Transverse colon (tissue), 4 donors: Measurements from ENCODE around the gene TEDC1. TPM values are rescaled to one million over a fixed set of nuclear protein-coding genes. Genes with fewer than 3 reads are reported as not detected.
A peak's percentile ranks its signal among the peaks of the same experiment; 100 is the strongest.

Experiments
- DNase-seq: peaks from one replicate; pipeline ENCODE4 v3.0.0-alpha.2; 2019
- H3K27ac ChIP-seq, 4 donors: fragments of 200-600 bp; sonication (generic); 2 replicates each; pipeline ENCODE4 v1.5.1; 2016 to 2018; ENCODE audit warnings: inconsistent platforms in 4 of 4
- H3K27me3 ChIP-seq: fragments of 200-600 bp; sonication (generic); 2 replicates; pipeline ENCODE4 v1.5.1; 2017; ENCODE audit warnings: inconsistent platforms
- H3K36me3 ChIP-seq, 4 donors: fragments of 200-600 bp; sonication (generic); 2 replicates each; pipeline ENCODE4 v1.5.1; 2017 to 2019; ENCODE audit warnings: inconsistent platforms in 4 of 4
- H3K4me1 ChIP-seq, 4 donors: fragments of 200-600 bp; sonication (generic); 2 replicates each; pipeline ENCODE4 v1.5.1; 2017 to 2020; ENCODE audit warnings: inconsistent platforms in 4 of 4
- H3K4me3 ChIP-seq, 4 donors: fragments of 200-600 bp; sonication (generic); 1 replicate in 1 of 4; 2 replicates in 3 of 4; pipeline versions ENCODE4 v1.5.1 to v1.6.1; 2017 to 2019; ENCODE audit warnings: inconsistent platforms in 4 of 4
- H3K9me3 ChIP-seq, 2 donors: fragments of 200-600 bp; sonication (generic); 2 replicates each; pipeline ENCODE4 v1.5.1; 2017 to 2019; ENCODE audit warnings: inconsistent platforms in 2 of 2
- CTCF ChIP-seq, 5 experiments: fragments of 200-600 bp in 3 of 5; fragments of 450-650 bp in 2 of 5; sonication (generic) in 3 of 5; IDR thresholded peaks; 1 replicate in 2 of 5; 2 replicates in 3 of 5; pipeline ENCODE4 v1.5.1; 2016 to 2017; ENCODE audit warnings: antibody characterized with exemption in 5 of 5, inconsistent platforms in 3 of 5, mild to moderate bottlenecking in 2 of 5, moderate library complexity in 1 of 5
- EP300 ChIP-seq: sonication (generic); formaldehyde crosslinking; IDR thresholded peaks from one replicate; pipeline ENCODE4 v1.6.1; 2017; ENCODE audit warnings: antibody characterized with exemption, low read depth
- POLR2A ChIP-seq: fragments of 450-650 bp; IDR thresholded peaks from one replicate; pipeline ENCODE4 v1.6.1; 2016; ENCODE audit warnings: antibody characterized with exemption, mild to moderate bottlenecking, moderate library complexity
- POLR2AphosphoS5 ChIP-seq, 3 donors: sonication (generic); formaldehyde crosslinking; IDR thresholded peaks; one replicate each; pipeline ENCODE4 v1.6.1; 2016; ENCODE audit warnings: antibody characterized with exemption in 3 of 3
- WGBS, 2 donors: methylation state at CpG; one replicate each; pipeline ENCODE4 v1.1.5; 2018; ENCODE audit warnings: low coverage in 1 of 2; 5-methylcytosine and 5-hydroxymethylcytosine counted together
- in situ Hi-C, 4 donors: fragments of 200-750 bp; cut with MboI; loops; one replicate each; pipeline versions ENCODE4 v1.15.0 to v1.15.1; 2017; ENCODE audit warnings: low sequenced_read_pairs in 3 of 4, low pct_ligation_motif_present in 1 of 4, low pct_unique_long_range_greater_than_20kb in 1 of 4
- intact Hi-C: fragments of 100-400 bp; cut with DNase I; formaldehyde crosslinking; loops from one replicate; pipeline ENCODE4 v1.15.1; 2023; ENCODE audit warnings: low total_unique reads
- total RNA-seq, 4 donors: library from RNA; depleted of rRNA; stranded (reverse); fragments of >200 nt; gene quantifications; one replicate each; pipeline ENCODE4 v1.1.0, GENCODE V29; 2016

The TEDC1 gene
- total RNA-seq, 4 donors from 2014 or later, result 10.8 to 52.9 (median 29.5) TPM

GRCh38 chr14:105525861-105526775 is 35.1 kb downstream of the TEDC1 start, which contains the start of gene TMEM121:
Gene TMEM121 (plus strand): TSS chr14:105526583. CDS start chr14:105528835, 2,252 bp downstream.
- peak; percentile 22 for DNase-seq
- peak within 1 kb of the TSS; percentile 38 to 69 (median 64) for H3K4me3 ChIP-seq
- peaks cover 13 to 39% (median 34%) of the 10 kb centered on the region in 4 donors for H3K4me1 ChIP-seq
- in situ Hi-C loops (no loop called here), intact Hi-C loops (loop anchor here (5.0 to 10.0 kb wide), 3 partner anchors 44 to 151 kb away; no protein-coding TSS in a partner anchor)
- H3K27me3 ChIP-seq, result peaks cover 70% of the 10 kb centered on the region
- no peaks in the 10 kb centered on the region for H3K36me3 ChIP-seq
- H3K9me3 ChIP-seq, result no peaks in the 10 kb centered on the region
- H3K27ac ChIP-seq, result peak within 1 kb of the TSS in 2 of 4 donors; percentile 10 to 33
- no peak for TF ChIP-seq CTCF (IDR thresholded peaks at IDR 0.05)
- no peak for TF ChIP-seq POLR2AphosphoS5 (IDR thresholded peaks at IDR 0.05)
- TF ChIP-seq EP300, result no peak
- no peak for TF ChIP-seq POLR2A
- WGBS, 2 donors, result 5% methylated on average over 26 of the region's 88 CpGs; no CpG with 5 or more reads in 1 of the 2 donors

GRCh38 chr14:105526776-105527380 is 35.8 kb downstream of the TEDC1 start:
- Histone ChIP-seq H3K36me3 (no peaks in the 10 kb centered on the region), H3K27ac (peak overlapping the region in 1 of 4 donors; percentile 10), H3K9me3 (no peaks in the 10 kb centered on the region), H3K4me3 (peak overlapping the region; percentile 38 to 69 (median 64)), H3K4me1 (peaks cover 13 to 39% (median 34%) of the 10 kb centered on the region in 4 donors), H3K27me3 (peaks cover 68% of the 10 kb centered on the region)
- intact Hi-C loops (loop anchor here (5.0 to 10.0 kb wide), 3 partner anchors 45 to 152 kb away; no protein-coding TSS in a partner anchor), in situ Hi-C loops (no loop called here)
- TF ChIP-seq POLR2AphosphoS5 (IDR thresholded peaks at IDR 0.05) (no peak), EP300 (no peak), CTCF (IDR thresholded peaks at IDR 0.05) (no peak), POLR2A (no peak)
- WGBS, 2 donors, result 3% methylated on average over 36 of the region's 48 CpGs; no CpG with 5 or more reads in 1 of the 2 donors
- DNase-seq, result no peak

- Histone ChIP-seq H3K27ac (no peak overlapping the region), H3K9me3 (no peaks in the 10 kb centered on the region), H3K4me3 (peak overlapping the region; percentile 38 to 69 (median 64)), H3K36me3 (no peaks in the 10 kb centered on the region), H3K27me3 (peaks cover 63% of the 10 kb centered on the region), H3K4me1 (peaks cover 13 to 39% (median 34%) of the 10 kb centered on the region in 4 donors)
- in situ Hi-C loops (no loop called here), intact Hi-C loops (loop anchor here (5.0 to 10.0 kb wide), 3 partner anchors 45 to 153 kb away; no protein-coding TSS in a partner anchor)
- 44% methylated on average over 23 of the region's 23 CpGs; no CpG with 5 or more reads in 1 of the 2 donors for WGBS, 2 donors
- TF ChIP-seq EP300 (no peak), CTCF (IDR thresholded peaks at IDR 0.05) (no peak), POLR2A (no peak), POLR2AphosphoS5 (IDR thresholded peaks at IDR 0.05) (no peak)
- DNase-seq, result no peak
Measured at GRCh38 chr14:105527381-105527825, 36.4 kb downstream of the TEDC1 start.
